Subcutaneous adipose tissue (tissue), 4 donors: ENCODE results near the gene ENTPD3. TPM values are rescaled to one million over a fixed set of nuclear protein-coding genes. Genes with fewer than 3 reads are reported as not detected.

Experiments used
- CTCF ChIP-seq: fragments of 450-650 bp; IDR thresholded peaks from one replicate; pipeline ENCODE4 v1.5.1; 2016; ENCODE audit warnings: low read depth, mild to moderate bottlenecking, control low read depth, antibody characterized with exemption, moderate library complexity
- total RNA-seq, 4 donors: library from RNA; depleted of rRNA; stranded (reverse); fragments of >200 nt; gene quantifications; one replicate each; pipeline ENCODE4 v1.1.0, GENCODE V29; 2016

Gene ENTPD3
- total RNA-seq, 4 donors from 2014 or later, result 0.17 to 3.1 (median 1.6) TPM

GRCh38 chr3:40386213-40386612 lies 771 bp upstream of the ENTPD3 start:
- TF ChIP-seq CTCF, result no peak

- no peak for TF ChIP-seq CTCF
Observed at GRCh38 chr3:40387895-40388254, 891 bp downstream of the ENTPD3 start.

- TF ChIP-seq CTCF, result no peak
Observed at GRCh38 chr3:40396406-40396805, 9.4 kb downstream of the ENTPD3 start.

GRCh38 chr3:40397129-40397528 lies 10.1 kb downstream of the ENTPD3 start:
- no peak for TF ChIP-seq CTCF

- no peak for TF ChIP-seq CTCF
Observed at GRCh38 chr3:40397912-40398311, 10.9 kb downstream of the ENTPD3 start.

GRCh38 chr3:40398346-40398745 lies 11.4 kb downstream of the ENTPD3 start:
- TF ChIP-seq CTCF, result no peak

- no peak for TF ChIP-seq CTCF
Observed at GRCh38 chr3:40404591-40405198, 17.7 kb downstream of the ENTPD3 start.
